Upper lobe of left lung (tissue), 6 donors: Measurements from ENCODE around the gene RIPK1. TPM values are rescaled to one million over a fixed set of nuclear protein-coding genes. Genes with fewer than 3 reads are reported as not detected.
"Not testable (repeated sequence)": the region's sequence is repeated elsewhere in the genome, so short reads cannot be mapped to it uniquely, and the experiment has no call there.

ENCODE experiments used
- ATAC-seq, 2 donors: fragments of 200-7000 bp; cut with Tn5 transposase; one replicate each; pipeline ENCODE4 v1.9.1; 2022; ENCODE audit warnings: mild to moderate bottlenecking in 2 of 2, moderate library complexity in 2 of 2; ENCODE audit not compliant: low FRiP score in 2 of 2
- DNase-seq, 2 donors: peaks; one replicate each; pipeline ENCODE4 v3.0.0-alpha.2; 2019 to 2020
- H3K27ac ChIP-seq, 4 donors: fragments of 200-600 bp; sonication (generic); one replicate each; pipeline ENCODE4 v1.5.1; 2016 to 2019
- H3K27me3 ChIP-seq, 4 donors: fragments of 200-600 bp; sonication (generic); one replicate each; pipeline ENCODE4 v1.5.1; 2017 to 2019
- H3K36me3 ChIP-seq, 4 donors: fragments of 200-600 bp; sonication (generic); one replicate each; pipeline ENCODE4 v1.5.1; 2016 to 2019
- H3K4me1 ChIP-seq, 4 donors: fragments of 200-600 bp; sonication (generic); one replicate each; pipeline ENCODE4 v1.5.1; 2018 to 2019
- H3K4me3 ChIP-seq, 4 donors: fragments of 200-600 bp; sonication (generic); one replicate each; pipeline ENCODE4 v1.5.1; 2017 to 2019; ENCODE audit warnings: mild to moderate bottlenecking in 2 of 4, moderate library complexity in 1 of 4
- H3K9me3 ChIP-seq, 4 donors: fragments of 200-600 bp; sonication (generic); one replicate each; pipeline ENCODE4 v1.5.1; 2018 to 2019
- CTCF ChIP-seq, 6 experiments: fragments of 450-650 bp in 4 of 6; fragments of 200-600 bp in 2 of 6; sonication (generic) in 2 of 6; IDR thresholded peaks; one replicate each; pipeline ENCODE4 v1.5.1; 2016 to 2019; ENCODE audit warnings: antibody characterized with exemption in 6 of 6
- EP300 ChIP-seq, 4 donors: sonication (generic); formaldehyde crosslinking; IDR thresholded peaks; one replicate each; pipeline ENCODE4 v1.5.1; 2017; ENCODE audit warnings: antibody characterized with exemption in 4 of 4, control low read depth in 2 of 4
- POLR2A ChIP-seq, 4 donors: fragments of 450-650 bp; IDR thresholded peaks; one replicate each; pipeline ENCODE4 v1.5.1; 2016 to 2017; ENCODE audit warnings: antibody characterized with exemption in 4 of 4, mild to moderate bottlenecking in 2 of 4
- POLR2AphosphoS5 ChIP-seq, 2 donors: sonication (generic); formaldehyde crosslinking; IDR thresholded peaks; one replicate each; pipeline ENCODE4 v1.5.1; 2017; ENCODE audit warnings: antibody characterized with exemption in 2 of 2
- WGBS, 2 donors: methylation state at CpG; one replicate each; pipeline ENCODE4 v1.1.5; 2017 to 2018; 5-methylcytosine and 5-hydroxymethylcytosine counted together
- total RNA-seq, 6 donors: library from RNA; depleted of rRNA in 4 of 6; stranded (reverse); fragments of >200 nt in 4 of 6; gene quantifications; one replicate each; pipeline versions ENCODE4 v1.1.0 to v1.2.1, GENCODE V29; 2016 to 2021
- donor health status: DM: no; HTN: no; CAD: no; lungs with moderate emphysema.
- donor health status: DM: no; HTN: yes; CAD: no; lungs with severe emphysema.

RIPK1 gene
- total RNA-seq, 6 donors from 2014 or later = 20.6 to 35.6 (median 26.6) TPM

- WGBS, 2 donors = 92 to 98% methylated on average over 3 of the region's 3 CpGs
- DNase-seq (no peak), ATAC-seq (no peak)
- no peak overlapping the region for H3K27ac ChIP-seq
- peaks cover 0 to 8% (median 2%) of the 10 kb centered on the region in 4 donors for H3K4me1 ChIP-seq
- TF ChIP-seq POLR2AphosphoS5 (IDR thresholded peaks at IDR 0.05) = no peak
- TF ChIP-seq POLR2A (IDR thresholded peaks at IDR 0.05) = no peak
- no peak for TF ChIP-seq EP300 (IDR thresholded peaks at IDR 0.05)
- TF ChIP-seq CTCF (IDR thresholded peaks at IDR 0.05) = no peak
- no peaks in the 10 kb centered on the region for H3K27me3 ChIP-seq
- H3K9me3 ChIP-seq = no peaks in the 10 kb centered on the region
- peaks cover 0 to 18% (median 0%) of the 10 kb centered on the region in 4 donors for H3K36me3 ChIP-seq
- H3K4me3 ChIP-seq = no peak overlapping the region
These were observed 84.4 kb downstream of the RIPK1 start for GRCh38 chr6:3152689-3153088.

- not testable (repeated sequence) for H3K9me3 ChIP-seq, H3K27ac ChIP-seq, H3K27me3 ChIP-seq, H3K4me3 ChIP-seq, DNase-seq, ATAC-seq
- peaks cover 0 to 18% (median 0%) of the 10 kb centered on the region in 4 donors for H3K36me3 ChIP-seq
- H3K4me1 ChIP-seq = peaks cover 0 to 17% (median 4%) of the 10 kb centered on the region in 4 donors
- 80 to 91% methylated on average over 1 to 6 of the region's 6 CpGs for WGBS, 2 donors
These were observed 87.1 kb downstream of the RIPK1 start for GRCh38 chr6:3155416-3155815.

GRCh38 chr6:3156184-3157130, 88.2 kb downstream of the RIPK1 start:
- WGBS, 2 donors = 12 to 18% methylated on average over 12 to 28 of the region's 32 CpGs
- peak; percentile 16 to 41 for ATAC-seq
- H3K36me3 ChIP-seq = peaks cover 0 to 18% (median 0%) of the 10 kb centered on the region in 4 donors
- not testable (repeated sequence) for H3K27me3 ChIP-seq, H3K9me3 ChIP-seq
- H3K4me3 ChIP-seq = peak overlapping the region; percentile 68 to 96 (median 79)
- peaks cover 0 to 19% (median 4%) of the 10 kb centered on the region in 4 donors for H3K4me1 ChIP-seq
- DNase-seq = peak in 1 of 2 donors; percentile 77
- peak overlapping the region; percentile 86 to 97 (median 94) for H3K27ac ChIP-seq

- DNase-seq = peak; percentile 86 to 97
- H3K4me3 ChIP-seq = peak within 1 kb of the TSS; percentile 68 to 96 (median 79)
- peak within 1 kb of the TSS; percentile 86 to 97 (median 94) for H3K27ac ChIP-seq
- peaks cover 0 to 23% (median 5%) of the 10 kb centered on the region in 4 donors for H3K4me1 ChIP-seq
- H3K36me3 ChIP-seq = peaks cover 0 to 18% (median 0%) of the 10 kb centered on the region in 4 donors
- H3K9me3 ChIP-seq = no peaks in the 10 kb centered on the region
- peak; percentile 88 to 95 for ATAC-seq
- TF ChIP-seq POLR2A (IDR thresholded peaks at IDR 0.05) (peak; percentile 37 to 99 (median 97)), CTCF (IDR thresholded peaks at IDR 0.05) (peak; percentile 50 to 86 (median 80)), EP300 (IDR thresholded peaks at IDR 0.05) (peak in 1 of 4 donors; percentile 66), POLR2AphosphoS5 (IDR thresholded peaks at IDR 0.05) (peak; percentile 93 to 96)
- WGBS, 2 donors = 0% methylated on average over 15 to 24 of the region's 95 CpGs
- H3K27me3 ChIP-seq = no peaks in the 10 kb centered on the region
These were observed 89.0 kb downstream of the RIPK1 start, which contains the start of gene TUBB2A for GRCh38 chr6:3157131-3157933. TUBB2A (minus strand) TSS chr6:3157544; CDS start chr6:3157463, 81 bp downstream.

GRCh38 chr6:3159805-3160781, 91.8 kb downstream of the RIPK1 start:
- 78 to 81% methylated on average over 29 to 31 of the region's 31 CpGs for WGBS, 2 donors
- Histone ChIP-seq H3K9me3 (no peaks in the 10 kb centered on the region), H3K4me1 (peaks cover 5 to 30% (median 10%) of the 10 kb centered on the region in 4 donors), H3K36me3 (peaks cover 0 to 4% (median 0%) of the 10 kb centered on the region in 4 donors), H3K4me3 (no peak overlapping the region), H3K27ac (peak overlapping the region in 2 of 4 donors; percentile 23 to 46), H3K27me3 (no peaks in the 10 kb centered on the region)
- ATAC-seq = no peak
- DNase-seq = peak in 1 of 2 donors; percentile 26
- TF ChIP-seq POLR2A (IDR thresholded peaks at IDR 0.05) (no peak), EP300 (IDR thresholded peaks at IDR 0.05) (no peak), POLR2AphosphoS5 (IDR thresholded peaks at IDR 0.05) (no peak), CTCF (IDR thresholded peaks at IDR 0.05) (no peak)
